NT2/D1 (cell line): ENCODE results near the gene PDZD4.

ENCODE experiments used
- DNase-seq: peaks from one replicate; pipeline ENCODE4 v3.0.0-alpha.2; 2011; ENCODE audit warnings: low read depth, low spot score
- H3K27me3 ChIP-seq: 2 replicates; pipeline ENCODE4 v1.6.0; 2011; ENCODE audit warnings: mild to moderate bottlenecking; ENCODE audit not compliant: insufficient read length, insufficient read depth
- H3K36me3 ChIP-seq: 2 replicates; pipeline ENCODE4 v1.6.1; 2011; ENCODE audit warnings: mild to moderate bottlenecking, low read length, mixed read lengths; ENCODE audit not compliant: insufficient read depth, insufficient read length
- H3K4me1 ChIP-seq: 2 replicates; pipeline ENCODE4 v1.5.1; 2011; ENCODE audit not compliant: insufficient read depth, insufficient read length
- H3K4me3 ChIP-seq: 2 replicates; pipeline ENCODE4 v1.5.1; 2011; ENCODE audit warnings: low read depth; ENCODE audit not compliant: insufficient read length
- H3K9ac ChIP-seq: 2 replicates; pipeline ENCODE4 v1.6.0; 2011; ENCODE audit warnings: low read depth; ENCODE audit not compliant: insufficient read length
- H3K9me3 ChIP-seq: 2 replicates; pipeline ENCODE4 v1.5.1; 2011; ENCODE audit warnings: mild to moderate bottlenecking, low read length; ENCODE audit not compliant: insufficient read depth
- SUZ12 ChIP-seq: IDR thresholded peaks from 2 replicates; pipeline ENCODE4 v1.6.1; 2011; ENCODE audit not compliant: insufficient read length, insufficient read depth; ENCODE audit errors: extremely low read depth
- YY1 ChIP-seq: IDR thresholded peaks from 2 replicates; pipeline ENCODE4 v1.6.1; 2011; ENCODE audit not compliant: insufficient read length, insufficient read depth
- ZNF274 ChIP-seq: IDR thresholded peaks from 2 replicates; pipeline ENCODE4 v1.6.1; 2011; ENCODE audit warnings: mild to moderate bottlenecking, low read depth, low read length

The PDZD4 gene

DNA sequence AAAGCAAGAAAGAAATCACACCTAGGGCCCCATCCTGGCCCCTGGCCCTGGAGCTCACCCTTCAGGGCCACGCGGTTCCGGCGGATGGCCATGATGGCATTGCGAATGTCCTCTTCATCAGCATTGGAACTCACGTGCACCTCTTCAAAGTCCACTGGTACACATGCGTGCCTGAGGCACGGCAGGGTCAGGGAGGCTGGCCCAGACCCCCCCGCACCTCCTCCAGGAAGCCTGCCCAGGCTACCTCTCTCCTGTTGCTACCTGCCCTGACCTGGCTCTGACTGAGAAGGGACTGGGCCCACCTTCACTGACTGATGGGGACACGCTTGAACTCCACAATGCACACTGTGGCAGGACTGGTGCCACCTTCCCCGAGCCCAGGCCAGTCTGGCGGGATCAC is 40.7 kb downstream of the PDZD4 start:
- Histone ChIP-seq H3K4me1 (no peaks in the 10 kb centered on the region), H3K4me3 (no peak overlapping the region), H3K9me3 (no peaks in the 10 kb centered on the region), H3K27me3 (no peaks in the 10 kb centered on the region), H3K9ac (no peak overlapping the region), H3K36me3 (peaks cover 43% of the 10 kb centered on the region)
- TF ChIP-seq YY1 (no peak), SUZ12 (no peak)
- DNase-seq = no peak

- H3K9me3 ChIP-seq = no peaks in the 10 kb centered on the region
- H3K4me3 ChIP-seq = no peak overlapping the region
Measured at GRCh38 chrX:153786669-153787068, 43.7 kb downstream of the PDZD4 start.

GRCh38 chrX:153784325-153784967 is 45.9 kb downstream of the PDZD4 start:
- H3K4me1 ChIP-seq = peaks cover 3% of the 10 kb centered on the region
- TF ChIP-seq ZNF274 (no peak), YY1 (no peak), SUZ12 (no peak)
- H3K9me3 ChIP-seq = no peaks in the 10 kb centered on the region
- peaks cover 21% of the 10 kb centered on the region for H3K36me3 ChIP-seq
- no peak for DNase-seq
- H3K27me3 ChIP-seq = no peaks in the 10 kb centered on the region
- H3K9ac ChIP-seq = no peak overlapping the region
- H3K4me3 ChIP-seq = no peak overlapping the region

More at GRCh38 chrX:153786669-153787068, 43.7 kb downstream of the PDZD4 start:
- no peak for DNase-seq
- no peaks in the 10 kb centered on the region for H3K4me1 ChIP-seq
- H3K27me3 ChIP-seq = no peaks in the 10 kb centered on the region
- H3K36me3 ChIP-seq = peaks cover 33% of the 10 kb centered on the region
- TF ChIP-seq ZNF274 (no peak), YY1 (no peak)
- H3K9ac ChIP-seq = no peak overlapping the region

GRCh38 chrX:153783378-153784013 is 46.8 kb downstream of the PDZD4 start:
- Histone ChIP-seq H3K9me3 (no peaks in the 10 kb centered on the region), H3K9ac (no peak overlapping the region), H3K4me1 (peaks cover 3% of the 10 kb centered on the region), H3K36me3 (peaks cover 21% of the 10 kb centered on the region), H3K4me3 (no peak overlapping the region), H3K27me3 (no peaks in the 10 kb centered on the region)
- TF ChIP-seq YY1 = no peak
- TF ChIP-seq ZNF274 = no peak
- TF ChIP-seq SUZ12 = no peak
- DNase-seq = no peak

DNA sequence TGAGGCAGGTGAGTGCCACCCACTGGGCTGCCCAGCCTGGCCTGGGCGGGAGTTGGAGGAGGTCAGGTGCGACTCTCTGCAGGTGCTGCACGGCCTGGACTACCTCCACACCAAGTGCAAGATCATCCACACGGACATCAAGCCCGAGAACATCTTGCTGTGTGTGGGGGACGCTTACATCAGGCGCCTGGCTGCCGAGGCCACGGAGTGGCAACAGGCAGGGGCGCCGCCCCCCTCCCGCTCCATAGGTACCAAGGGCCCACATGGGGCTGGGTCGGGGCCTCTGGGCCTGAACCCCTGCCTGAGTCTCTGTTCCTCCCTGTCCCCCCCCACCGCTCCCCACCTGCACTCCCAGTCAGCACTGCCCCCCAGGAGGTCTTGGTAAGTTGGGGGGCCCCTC is 47.5 kb downstream of the PDZD4 start:
- H3K27me3 ChIP-seq = no peaks in the 10 kb centered on the region
- no peaks in the 10 kb centered on the region for H3K9me3 ChIP-seq
- H3K36me3 ChIP-seq = peaks cover 21% of the 10 kb centered on the region
- H3K9ac ChIP-seq = no peak overlapping the region
- H3K4me3 ChIP-seq = no peak overlapping the region
- peaks cover 3% of the 10 kb centered on the region for H3K4me1 ChIP-seq
- no peak for DNase-seq
- TF ChIP-seq ZNF274 (no peak), YY1 (no peak), SUZ12 (no peak)

DNA sequence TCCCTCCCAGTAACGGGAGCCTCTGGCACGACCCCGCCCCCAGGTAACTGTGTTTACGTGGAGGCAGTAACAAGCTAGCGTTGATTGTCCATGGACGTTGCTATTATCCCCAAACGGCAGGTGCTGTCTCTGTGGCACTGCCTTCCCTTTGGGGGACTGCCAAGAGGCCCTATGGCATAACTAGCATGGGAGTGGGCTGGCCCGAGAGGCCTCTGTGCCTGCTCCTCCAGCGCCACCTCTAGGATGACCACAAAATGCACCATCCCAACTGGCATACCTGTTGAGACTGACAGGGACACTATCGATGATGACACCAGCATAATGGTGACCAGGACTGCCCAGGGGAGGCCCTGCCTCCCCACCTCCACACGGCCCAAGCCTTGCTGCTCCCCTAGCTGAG is 48.0 kb downstream of the PDZD4 start:
- no peak overlapping the region for H3K9ac ChIP-seq
- no peaks in the 10 kb centered on the region for H3K27me3 ChIP-seq
- H3K9me3 ChIP-seq = no peaks in the 10 kb centered on the region
- no peak overlapping the region for H3K4me3 ChIP-seq
- H3K4me1 ChIP-seq = peaks cover 3% of the 10 kb centered on the region
- DNase-seq = no peak
- no peak for TF ChIP-seq YY1
- TF ChIP-seq ZNF274 = no peak
- TF ChIP-seq SUZ12 = no peak
- H3K36me3 ChIP-seq = peaks cover 15% of the 10 kb centered on the region

DNA sequence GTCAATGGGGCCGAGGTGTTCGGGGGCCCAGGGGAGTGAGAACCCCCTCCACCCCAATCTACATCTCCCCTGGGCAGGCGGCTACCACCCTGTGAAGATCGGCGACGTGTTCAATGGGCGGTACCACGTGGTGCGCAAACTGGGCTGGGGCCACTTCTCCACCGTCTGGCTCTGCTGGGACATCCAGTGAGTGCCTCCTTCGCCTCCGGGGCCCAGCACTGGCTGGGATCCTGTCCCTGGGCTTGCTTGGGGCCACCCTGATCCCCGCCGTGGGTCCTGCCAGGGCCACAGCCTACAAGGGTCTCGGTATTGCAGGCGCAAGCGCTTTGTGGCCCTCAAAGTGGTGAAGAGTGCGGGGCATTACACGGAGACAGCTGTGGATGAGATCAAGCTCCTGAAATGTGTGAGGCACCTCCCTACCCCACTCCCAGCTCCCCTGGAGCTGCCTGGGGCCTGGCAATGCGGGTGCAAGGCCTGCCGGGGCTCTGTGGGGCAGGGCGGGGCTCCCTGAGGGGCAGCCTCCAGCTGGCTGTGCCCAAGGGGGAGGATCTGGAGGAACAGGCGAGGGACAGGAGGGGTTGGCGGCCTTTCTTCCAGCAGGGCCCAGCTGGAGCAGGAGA is 48.8 kb downstream of the PDZD4 start:
- Histone ChIP-seq H3K27me3 (no peaks in the 10 kb centered on the region), H3K9me3 (no peaks in the 10 kb centered on the region), H3K4me3 (no peak overlapping the region), H3K9ac (no peak overlapping the region), H3K4me1 (peaks cover 3% of the 10 kb centered on the region), H3K36me3 (peaks cover 10% of the 10 kb centered on the region)
- no peak for DNase-seq
- TF ChIP-seq YY1 = no peak
- no peak for TF ChIP-seq ZNF274
- no peak for TF ChIP-seq SUZ12
